ENCODE measurements around the gene RAP1GDS1.
"Not testable (repeated sequence)": the region's sequence is repeated elsewhere in the genome, so short reads cannot be mapped to it uniquely, and the experiment has no call there.

RAP1GDS1 gene

DNA sequence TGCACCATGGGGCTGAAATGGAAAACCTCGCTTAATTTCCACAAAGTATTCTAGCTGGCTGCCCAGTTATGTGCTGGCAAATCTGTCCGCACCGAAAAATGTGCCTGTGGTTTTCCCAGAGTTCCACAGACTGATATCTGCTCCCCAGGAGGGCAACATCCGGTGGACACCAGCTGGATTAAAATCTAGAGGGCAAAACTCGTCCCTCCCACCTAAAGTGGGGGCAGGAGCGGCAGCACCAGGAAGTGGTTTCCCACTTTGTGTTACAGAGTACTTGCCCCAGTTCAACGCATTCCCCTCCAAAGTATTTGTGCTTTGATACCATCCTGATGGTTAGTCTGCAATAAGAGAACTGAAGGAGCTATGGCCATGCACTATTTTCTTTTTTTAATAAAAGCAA is 209.6 kb downstream of the RAP1GDS1 start:
- TF ChIP-seq, protein P1, sequence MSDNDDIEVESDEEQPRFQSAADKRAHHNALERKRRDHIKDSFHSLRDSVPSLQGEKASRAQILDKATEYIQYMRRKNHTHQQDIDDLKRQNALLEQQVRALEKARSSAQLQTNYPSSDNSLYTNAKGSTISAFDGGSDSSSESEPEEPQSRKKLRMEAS (IDR thresholded peaks at IDR 0.05; ENCODE audit: low read depth, low read length), result no peak
- TF ChIP-seq MYC (IDR thresholded peaks at IDR 0.05; ENCODE audit: low read depth, low read length), result no peak
- no peak for TF ChIP-seq POLR2A (IDR thresholded peaks at IDR 0.05; ENCODE audit: extremely low read depth, insufficient read length)
- TF ChIP-seq, protein P2, sequence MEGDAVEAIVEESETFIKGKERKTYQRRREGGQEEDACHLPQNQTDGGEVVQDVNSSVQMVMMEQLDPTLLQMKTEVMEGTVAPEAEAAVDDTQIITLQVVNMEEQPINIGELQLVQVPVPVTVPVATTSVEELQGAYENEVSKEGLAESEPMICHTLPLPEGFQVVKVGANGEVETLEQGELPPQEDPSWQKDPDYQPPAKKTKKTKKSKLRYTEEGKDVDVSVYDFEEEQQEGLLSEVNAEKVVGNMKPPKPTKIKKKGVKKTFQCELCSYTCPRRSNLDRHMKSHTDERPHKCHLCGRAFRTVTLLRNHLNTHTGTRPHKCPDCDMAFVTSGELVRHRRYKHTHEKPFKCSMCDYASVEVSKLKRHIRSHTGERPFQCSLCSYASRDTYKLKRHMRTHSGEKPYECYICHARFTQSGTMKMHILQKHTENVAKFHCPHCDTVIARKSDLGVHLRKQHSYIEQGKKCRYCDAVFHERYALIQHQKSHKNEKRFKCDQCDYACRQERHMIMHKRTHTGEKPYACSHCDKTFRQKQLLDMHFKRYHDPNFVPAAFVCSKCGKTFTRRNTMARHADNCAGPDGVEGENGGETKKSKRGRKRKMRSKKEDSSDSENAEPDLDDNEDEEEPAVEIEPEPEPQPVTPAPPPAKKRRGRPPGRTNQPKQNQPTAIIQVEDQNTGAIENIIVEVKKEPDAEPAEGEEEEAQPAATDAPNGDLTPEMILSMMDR (IDR thresholded peaks at IDR 0.05; ENCODE audit: low read depth, low read length), result no peak
- H3K4me3 ChIP-seq (ENCODE audit: low read depth, low read length), result no peak overlapping the region
- peak; percentile 78 for DNase-seq (ENCODE audit: low read depth)

DNA sequence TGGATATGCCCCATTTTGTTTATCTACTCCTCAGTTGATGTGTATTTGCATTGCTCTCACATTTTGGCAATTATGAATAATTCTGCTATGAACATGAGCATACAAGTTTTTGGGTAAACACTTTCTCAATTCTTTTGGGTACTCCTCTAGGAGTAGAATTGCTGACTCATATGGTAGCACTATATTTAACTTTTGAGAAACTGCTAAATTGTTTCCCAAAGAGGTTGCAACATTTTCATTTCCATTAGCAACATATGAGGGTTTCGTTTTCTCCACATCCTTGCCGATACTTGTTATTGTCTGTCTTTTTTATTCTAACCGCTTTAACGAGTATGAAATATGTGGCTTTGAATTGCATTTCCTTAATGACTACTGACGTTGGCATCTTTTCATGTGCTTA is 211.9 kb downstream of the RAP1GDS1 start:
- H3K4me3 ChIP-seq (ENCODE audit: low read depth, low read length), result no peak overlapping the region
- TF ChIP-seq, protein P2 (IDR thresholded peaks at IDR 0.05; ENCODE audit: low read depth, low read length), result no peak
- peak; percentile 60 for DNase-seq (ENCODE audit: low read depth)

DNA sequence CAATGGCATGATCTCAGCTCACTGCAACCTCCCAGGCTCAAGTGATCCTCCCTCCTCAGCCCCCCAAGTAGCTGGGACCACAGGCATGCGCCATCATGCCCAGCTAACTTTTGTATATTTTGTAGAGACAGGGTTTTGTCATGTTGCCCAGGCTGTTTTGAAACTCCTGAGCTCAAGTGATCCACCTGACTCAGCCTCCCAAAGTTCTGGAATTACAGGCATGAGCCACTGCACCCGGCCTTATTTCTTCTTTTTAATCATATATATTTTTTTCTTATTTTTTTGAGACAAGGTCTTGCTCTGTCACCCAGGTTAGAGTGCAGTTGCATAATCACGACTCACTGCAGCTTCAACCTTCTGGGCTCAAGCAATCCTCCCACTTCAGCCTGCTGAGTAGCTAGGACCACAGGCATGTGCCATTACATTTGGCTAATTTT is 213.2 kb downstream of the RAP1GDS1 start:
- DNase-seq (ENCODE audit: low read depth), result peak; percentile 81
- TF ChIP-seq MYC (IDR thresholded peaks at IDR 0.05; ENCODE audit: low read depth, low read length), result no peak
- TF ChIP-seq, protein P1 (IDR thresholded peaks at IDR 0.05; ENCODE audit: low read depth, low read length), result no peak
- TF ChIP-seq, protein P2 (IDR thresholded peaks at IDR 0.05; ENCODE audit: low read depth, low read length), result no peak
- TF ChIP-seq POLR2A (IDR thresholded peaks at IDR 0.05; ENCODE audit: extremely low read depth, insufficient read length), result no peak

DNA sequence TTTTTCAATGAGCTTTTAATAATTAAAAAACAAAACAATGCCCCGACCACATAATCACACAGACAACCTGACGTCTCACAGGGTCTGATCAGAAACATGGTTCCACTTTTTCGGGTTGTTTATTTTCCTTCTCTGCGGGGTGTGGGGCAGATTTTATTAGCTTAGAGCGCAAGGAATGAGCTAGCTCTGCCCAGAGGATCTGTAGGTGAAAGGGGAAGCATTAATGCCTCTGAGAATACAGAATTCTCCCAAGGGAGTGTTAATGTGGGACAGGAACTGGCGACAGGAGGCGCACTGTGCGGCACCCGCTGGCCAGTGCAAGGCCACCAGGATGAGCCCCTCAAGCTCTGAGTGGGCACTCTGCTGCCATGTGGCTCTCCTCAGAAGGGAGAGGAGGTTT is 215.7 kb downstream of the RAP1GDS1 start:
- H3K4me3 ChIP-seq (ENCODE audit: low read depth, low read length), result peak overlapping the region; percentile 36
- DNase-seq (ENCODE audit: low read depth), result peak; percentile 85
- no peak for TF ChIP-seq POLR2A (IDR thresholded peaks at IDR 0.05; ENCODE audit: extremely low read depth, insufficient read length)
- TF ChIP-seq, protein P2 (IDR thresholded peaks at IDR 0.05; ENCODE audit: low read depth, low read length), result peak; percentile 16
- TF ChIP-seq, protein P1 (IDR thresholded peaks at IDR 0.05; ENCODE audit: low read depth, low read length), result 0 out of 2 replicates have a peak, but pooled peaks have one; percentile 24

More for the DNA sequence above, 213.2 kb downstream of the RAP1GDS1 start:
- H3K4me3 ChIP-seq (ENCODE audit: low read depth, low read length), result no peak overlapping the region

DNA sequence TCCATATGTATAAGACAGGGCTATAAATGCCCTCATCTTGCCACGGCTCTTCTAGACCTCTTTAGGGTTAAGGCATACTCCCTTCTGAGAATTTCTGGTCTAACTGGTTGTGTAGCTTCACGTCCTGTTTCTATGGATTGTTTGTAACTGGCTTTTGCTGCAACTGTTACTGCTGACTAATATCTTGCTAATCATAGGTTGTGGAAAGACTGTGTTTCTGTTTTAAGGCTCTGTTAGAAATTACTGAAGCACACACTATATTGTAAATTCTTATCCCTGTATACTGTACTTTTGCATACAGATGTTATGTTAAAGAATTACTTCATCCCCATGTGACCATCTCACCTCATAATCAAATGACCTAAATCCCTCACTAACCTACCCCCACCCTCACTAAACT is 218.4 kb downstream of the RAP1GDS1 start:
- H3K4me3 ChIP-seq (ENCODE audit: low read depth, low read length); DNase-seq (ENCODE audit: low read depth): not testable (repeated sequence)

DNA sequence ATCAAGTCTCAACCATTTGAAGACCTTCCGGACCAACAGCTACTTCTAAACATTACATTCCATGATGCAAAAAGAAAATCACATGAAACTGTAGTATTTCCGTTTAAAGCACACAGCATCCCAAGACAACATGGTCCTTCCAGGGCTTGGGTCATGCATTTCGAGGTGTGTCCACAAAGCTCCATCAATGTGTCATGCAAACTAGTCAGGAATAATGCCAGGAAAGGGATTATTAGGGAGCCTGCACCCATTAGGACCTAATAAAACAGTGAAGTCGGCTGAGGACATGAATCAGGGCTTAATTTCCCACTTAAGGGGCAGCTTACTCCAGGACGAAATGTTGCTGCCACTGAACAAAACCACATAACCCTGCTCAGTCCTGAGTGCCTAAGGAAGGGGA is 219.4 kb downstream of the RAP1GDS1 start:
- no peak for DNase-seq (ENCODE audit: low read depth)
- H3K4me3 ChIP-seq (ENCODE audit: low read depth, low read length), result no peak overlapping the region
- TF ChIP-seq MYC (IDR thresholded peaks at IDR 0.05; ENCODE audit: low read depth, low read length) (no peak), POLR2A (IDR thresholded peaks at IDR 0.05; ENCODE audit: extremely low read depth, insufficient read length) (no peak)
- TF ChIP-seq, protein P2 (IDR thresholded peaks at IDR 0.05; ENCODE audit: low read depth, low read length), result no peak
- TF ChIP-seq, protein P1 (IDR thresholded peaks at IDR 0.05; ENCODE audit: low read depth, low read length), result no peak

Data from NB4 (cell line).